ENCODE results near the gene PAF1.
A peak's percentile ranks its signal among the peaks of the same experiment; 100 is the strongest.
"Not testable (repeated sequence)": the region's sequence is repeated elsewhere in the genome, so short reads cannot be mapped to it uniquely, and the experiment has no call there.

The PAF1 gene

GRCh38 chr19:39351537-39352064 lies 39.3 kb downstream of the PAF1 start:
- DNase-seq = no peak

GRCh38 chr19:39350156-39350555 lies 40.8 kb downstream of the PAF1 start:
- DNase-seq = no peak

GRCh38 chr19:39349326-39349725 lies 41.6 kb downstream of the PAF1 start:
- DNase-seq = no peak

GRCh38 chr19:39347332-39348164 lies 43.4 kb downstream of the PAF1 start:
- no peak for DNase-seq

GRCh38 chr19:39345956-39346355 lies 45.0 kb downstream of the PAF1 start:
- no peak for DNase-seq

GRCh38 chr19:39342647-39343305 lies 48.1 kb downstream of the PAF1 start:
- DNase-seq = no peak

- DNase-seq = peak; percentile 99
These were observed 48.9 kb downstream of the PAF1 start, which contains the start of gene SAMD4B for GRCh38 chr19:39341719-39342604. TSS of gene SAMD4B (plus strand) at chr19:39342421. CDS start at chr19:39356894, 14,473 bp downstream.

- peak in 1 of 2 experiments; percentile 9 for DNase-seq
These were observed 49.7 kb downstream of the PAF1 start for GRCh38 chr19:39341129-39341718.

- DNase-seq = not testable (repeated sequence)
These were observed 50.8 kb downstream of the PAF1 start for GRCh38 chr19:39340156-39340555.

GRCh38 chr19:39339674-39340073 lies 51.2 kb downstream of the PAF1 start:
- DNase-seq = no peak

GRCh38 chr19:39336483-39336882 lies 54.4 kb downstream of the PAF1 start:
- no peak for DNase-seq

Measured in activated CD4-positive, alpha-beta T cell treated with anti-CD3 and anti-CD28 coated beads, Interleukin-2, amount 50 U/mL, for 4 hours (primary cell).